Activated CD8-positive, alpha-beta T cell treated with anti-CD3 and anti-CD28 coated beads for 36 hours (primary cell): Measurements from ENCODE around the gene ZBTB45. TPM values are rescaled to one million over a fixed set of nuclear protein-coding genes. Genes with fewer than 3 reads are reported as not detected.

Experiments used
- ATAC-seq: fragments of 200-7000 bp; cut with Tn5 transposase; one replicate; pipeline ENCODE4 v1.10.0; 2021; ENCODE audit warnings: mild to moderate bottlenecking, moderate library complexity
- CTCF ChIA-PET: fragments of 350-600 bp; sonication (Branson Sonifier 250); formaldehyde crosslinking; loops from one replicate; lab custom pipeline; 2021; ENCODE audit warnings: antibody characterized with exemption; lab: Charles Lee
- POLR2A ChIA-PET: fragments of 350-600 bp; sonication (Branson Sonifier 250); formaldehyde crosslinking; loops from one replicate; lab custom pipeline; 2021; ENCODE audit warnings: antibody characterized with exemption; lab: Charles Lee
- DNase-seq: peaks from one replicate; pipeline ENCODE4 v3.0.0-alpha.2; 2020
- H3K27ac Mint-ChIP-seq: one replicate; pipeline ENCODE4 v1.8.0; 2021; ENCODE audit warnings: mild to moderate bottlenecking, mixed read lengths
- H3K27me3 Mint-ChIP-seq: one replicate; pipeline ENCODE4 v1.8.0; 2021; ENCODE audit warnings: mixed read lengths
- H3K36me3 Mint-ChIP-seq: one replicate; pipeline ENCODE4 v1.8.0; 2021; ENCODE audit warnings: low read depth, mixed read lengths
- H3K4me1 Mint-ChIP-seq: one replicate; pipeline ENCODE4 v1.8.0; 2021; ENCODE audit warnings: low read depth, mixed read lengths
- H3K4me3 Mint-ChIP-seq: one replicate; pipeline ENCODE4 v1.8.0; 2021; ENCODE audit warnings: mild to moderate bottlenecking, moderate library complexity, mixed read lengths
- H3K9me3 Mint-ChIP-seq: one replicate; pipeline ENCODE4 v1.8.0; 2021; ENCODE audit warnings: mixed read lengths
- CTCF ChIP-seq: fragments of 200-600 bp; IDR thresholded peaks from one replicate; pipeline ENCODE4 v1.8.0; 2022; ENCODE audit warnings: antibody characterized with exemption, mild to moderate bottlenecking
- intact Hi-C: fragments of 100-400 bp; cut with micrococcal nuclease; formaldehyde crosslinking; loops from one replicate; pipeline ENCODE4 v1.10.0; 2022
- total RNA-seq, 2 experiments: library from RNA; stranded (reverse); gene quantifications; one replicate each; pipeline ENCODE4 v1.2.3, GENCODE V29; 2021

Gene ZBTB45
- total RNA-seq, 2 experiments from 2014 or later = 7.4 to 7.9 TPM

GRCh38 chr19:58560007-58560887 is 40.6 kb upstream of the ZBTB45 start:
- no peak for ATAC-seq
- no peak for DNase-seq
- CTCF ChIA-PET = interaction anchor here (1.0 to 1.8 kb wide), 3 partner anchors 15 to 41 kb away, joined by 6 to 10 read pairs (median 7); partner anchors contain the start of gene ZBTB45
- peaks cover 45% of the 10 kb centered on the region for H3K36me3 Mint-ChIP-seq
- H3K27ac Mint-ChIP-seq = peak overlapping the region; percentile 99
- POLR2A ChIA-PET = interaction anchor here (0.8 to 5.1 kb wide), 12 partner anchors 7 to 54 kb away, joined by 3 to 39 read pairs (median 14); partner anchors contain the start of genes CHMP2A, MZF1, TRIM28 and ZBTB45
- H3K9me3 Mint-ChIP-seq = no peaks in the 10 kb centered on the region
- H3K4me1 Mint-ChIP-seq = peaks cover 50% of the 10 kb centered on the region
- H3K4me3 Mint-ChIP-seq = peak overlapping the region; percentile 98
- H3K27me3 Mint-ChIP-seq = no peaks in the 10 kb centered on the region
- TF ChIP-seq CTCF = no peak
- intact Hi-C loops = no loop called here

- intact Hi-C loops = no loop called here
- no peak for TF ChIP-seq CTCF
- peak; percentile 85 for DNase-seq
- Mint-ChIP-seq H3K36me3 (peaks cover 50% of the 10 kb centered on the region), H3K27me3 (no peaks in the 10 kb centered on the region), H3K4me3 (peak overlapping the region; percentile 98), H3K9me3 (no peaks in the 10 kb centered on the region), H3K27ac (peak overlapping the region; percentile 99), H3K4me1 (peaks cover 53% of the 10 kb centered on the region)
- peak; percentile 4 for ATAC-seq
- POLR2A ChIA-PET = interaction anchor here (1.1 to 4.2 kb wide), 5 partner anchors 13 to 40 kb away, joined by 3 to 39 read pairs (median 5); partner anchors contain the start of genes MZF1, TRIM28 and ZBTB45
- CTCF ChIA-PET = interaction anchor here (1.0 to 1.8 kb wide), 2 partner anchors 16 to 40 kb away, joined by 6 to 7 read pairs; partner anchors contain the start of gene ZBTB45
Observed at GRCh38 chr19:58559275-58560006, 39.8 kb upstream of the ZBTB45 start.

GRCh38 chr19:58558623-58559274 is 39.1 kb upstream of the ZBTB45 start:
- H3K9me3 Mint-ChIP-seq = no peaks in the 10 kb centered on the region
- TF ChIP-seq CTCF = no peak
- DNase-seq (peak; percentile 100), ATAC-seq (peak; percentile 69)
- H3K27me3 Mint-ChIP-seq = no peaks in the 10 kb centered on the region
- peaks cover 54% of the 10 kb centered on the region for H3K36me3 Mint-ChIP-seq
- peaks cover 53% of the 10 kb centered on the region for H3K4me1 Mint-ChIP-seq
- peak overlapping the region; percentile 98 for H3K4me3 Mint-ChIP-seq
- peak overlapping the region; percentile 99 for H3K27ac Mint-ChIP-seq
- CTCF ChIA-PET = interaction anchor here (1.0 to 1.8 kb wide), 3 partner anchors 17 to 45 kb away, joined by 5 to 7 read pairs (median 6); partner anchors contain the start of gene ZBTB45
- POLR2A ChIA-PET = interaction anchor here (1.1 to 4.2 kb wide), 5 partner anchors 8 to 40 kb away, joined by 3 to 39 read pairs (median 3); partner anchors contain the start of genes TRIM28 and ZBTB45
- intact Hi-C loops = no loop called here

- intact Hi-C loops = no loop called here
- ChIA-PET POLR2A (interaction anchor here (1.1 to 4.2 kb wide), 5 partner anchors 9 to 36 kb away, joined by 3 to 39 read pairs (median 3); partner anchors contain the start of gene TRIM28), CTCF (interaction anchor here (1.6 to 1.8 kb wide), 2 partner anchors 39 to 44 kb away, joined by 5 to 7 read pairs; partner anchors contain the start of gene ZBTB45)
- H3K36me3 Mint-ChIP-seq = peaks cover 54% of the 10 kb centered on the region
- ATAC-seq = no peak
- no peaks in the 10 kb centered on the region for H3K27me3 Mint-ChIP-seq
- DNase-seq = peak; percentile 78
- H3K9me3 Mint-ChIP-seq = no peaks in the 10 kb centered on the region
- peak within 1 kb of the TSS; percentile 98 for H3K4me3 Mint-ChIP-seq
- no peak for TF ChIP-seq CTCF
- H3K4me1 Mint-ChIP-seq = peaks cover 50% of the 10 kb centered on the region
- peak within 1 kb of the TSS; percentile 100 for H3K27ac Mint-ChIP-seq
Observed at GRCh38 chr19:58558066-58558622, 38.5 kb upstream of the ZBTB45 start, which contains the start of gene UBE2M. UBE2M (minus strand) TSS chr19:58558611; CDS start chr19:58558381, 230 bp downstream.
